NCI-H345 treated with DMSO at 0.1 percent for 48 hours (cell line): ENCODE measurements around the gene MCCC2.
"Not testable (repeated sequence)": the region's sequence is repeated elsewhere in the genome, so short reads cannot be mapped to it uniquely, and the experiment has no call there.

Experiments
- DNase-seq: peaks from one replicate; lab custom pipeline; 2025; ENCODE audit not compliant: unreplicated experiment; lab: John Stamatoyannopoulos, UW

MCCC2 gene

DNA sequence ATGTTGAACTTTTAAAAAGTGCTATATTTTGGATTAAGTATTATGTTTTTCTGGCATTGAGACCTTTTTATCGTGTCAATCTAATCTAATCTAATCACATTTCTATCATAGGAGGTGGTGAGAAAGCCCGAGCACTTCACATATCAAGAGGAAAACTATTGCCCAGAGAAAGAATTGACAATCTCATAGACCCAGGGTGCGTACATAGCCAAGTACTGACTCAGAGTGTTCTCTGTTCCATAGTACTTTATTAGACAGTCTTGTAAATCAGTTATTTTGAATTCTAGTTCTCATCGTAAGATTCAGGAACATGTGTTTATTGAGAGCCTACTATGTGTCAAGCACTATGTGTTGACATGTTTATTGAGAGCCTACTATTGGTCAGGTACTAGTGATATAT, 9.0 kb downstream of the MCCC2 start:
- no peak for DNase-seq

GRCh38 chr5:71597001-71597400, 9.9 kb downstream of the MCCC2 start:
- DNase-seq = no peak

GRCh38 chr5:71600783-71601182, 13.6 kb downstream of the MCCC2 start:
- DNase-seq = no peak

DNA sequence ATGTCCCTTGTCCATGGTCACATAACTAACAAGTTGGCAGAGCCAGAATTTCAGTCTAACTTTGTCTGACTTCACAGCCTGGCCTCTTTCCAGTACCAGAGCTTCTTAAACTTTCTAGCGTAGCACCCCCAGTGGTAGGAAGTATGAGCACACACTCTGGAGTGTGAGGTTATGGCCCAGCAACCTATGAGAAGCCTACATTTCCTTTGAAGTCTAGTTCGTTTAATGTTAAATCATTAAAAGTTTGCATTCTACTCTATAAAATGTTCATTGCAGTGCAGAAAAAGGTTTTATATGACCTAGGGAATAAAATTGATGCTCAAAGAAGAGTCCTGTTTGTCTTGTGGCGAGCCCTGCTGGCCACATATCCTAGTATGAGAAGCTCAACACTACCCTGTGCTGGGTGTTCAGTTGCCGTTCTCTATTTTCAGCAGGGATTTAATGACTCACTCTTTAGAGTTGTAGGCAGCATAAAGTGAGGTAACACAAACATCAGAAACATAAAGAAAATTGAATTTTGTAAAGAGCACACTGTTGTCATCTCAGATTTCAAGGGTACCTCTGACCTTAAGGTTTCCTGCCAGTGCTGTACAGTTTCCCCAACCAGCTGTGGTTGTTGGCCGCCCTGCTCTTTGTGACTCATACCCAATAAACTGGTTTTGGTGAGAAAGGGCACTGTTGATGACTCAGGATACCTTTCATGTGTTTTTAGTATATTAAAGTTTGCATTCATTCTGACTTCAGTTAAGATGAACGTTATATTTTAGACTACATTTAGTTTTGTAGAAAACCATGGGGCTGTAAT, 14.3 kb downstream of the MCCC2 start:
- no peak for DNase-seq

DNA sequence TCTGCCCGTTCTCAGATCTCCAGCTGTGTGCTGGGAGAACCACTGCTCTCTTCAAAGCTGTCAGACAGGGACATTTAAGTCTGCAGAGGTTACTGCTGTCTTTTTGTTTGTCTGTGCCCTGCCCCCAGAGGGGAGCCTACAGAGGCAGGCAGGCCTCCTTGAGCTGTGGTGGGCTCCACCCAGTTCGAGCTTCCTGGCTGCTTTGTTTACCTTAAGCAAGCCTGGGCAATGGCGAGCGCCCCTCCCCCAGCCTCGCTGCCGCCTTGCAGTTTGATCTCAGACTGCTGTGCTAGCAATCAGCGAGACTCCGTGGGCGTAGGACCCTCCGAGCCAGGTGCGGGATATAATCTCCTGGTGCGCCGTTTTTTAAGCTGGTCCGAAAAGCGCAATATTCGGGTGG, 22.8 kb downstream of the MCCC2 start:
- DNase-seq = not testable (repeated sequence)

GRCh38 chr5:71615809-71616208, 28.7 kb downstream of the MCCC2 start:
- no peak for DNase-seq

GRCh38 chr5:71620630-71621029, 33.5 kb downstream of the MCCC2 start:
- DNase-seq = no peak

- no peak for DNase-seq
Measured at GRCh38 chr5:71621268-71621667, 34.1 kb downstream of the MCCC2 start.

DNA sequence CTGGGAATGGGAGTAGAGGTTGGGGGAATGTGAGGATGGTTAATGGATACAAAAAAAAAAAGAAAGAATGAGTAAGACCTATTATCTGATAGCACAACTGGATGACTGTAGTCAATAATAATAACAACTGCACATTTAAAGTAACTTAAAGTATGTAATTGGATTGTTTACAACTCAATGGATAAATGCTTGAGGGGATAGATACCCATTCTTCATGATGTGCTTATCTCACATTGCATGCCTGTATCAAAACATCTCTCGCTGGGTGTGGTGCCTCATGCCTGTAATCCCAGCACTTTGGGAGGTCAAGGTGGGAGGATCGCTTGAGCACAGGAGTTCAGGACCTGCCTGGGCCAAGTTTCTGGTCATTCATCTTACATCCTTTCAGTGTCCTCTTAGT, 34.6 kb downstream of the MCCC2 start:
- no peak for DNase-seq

DNA sequence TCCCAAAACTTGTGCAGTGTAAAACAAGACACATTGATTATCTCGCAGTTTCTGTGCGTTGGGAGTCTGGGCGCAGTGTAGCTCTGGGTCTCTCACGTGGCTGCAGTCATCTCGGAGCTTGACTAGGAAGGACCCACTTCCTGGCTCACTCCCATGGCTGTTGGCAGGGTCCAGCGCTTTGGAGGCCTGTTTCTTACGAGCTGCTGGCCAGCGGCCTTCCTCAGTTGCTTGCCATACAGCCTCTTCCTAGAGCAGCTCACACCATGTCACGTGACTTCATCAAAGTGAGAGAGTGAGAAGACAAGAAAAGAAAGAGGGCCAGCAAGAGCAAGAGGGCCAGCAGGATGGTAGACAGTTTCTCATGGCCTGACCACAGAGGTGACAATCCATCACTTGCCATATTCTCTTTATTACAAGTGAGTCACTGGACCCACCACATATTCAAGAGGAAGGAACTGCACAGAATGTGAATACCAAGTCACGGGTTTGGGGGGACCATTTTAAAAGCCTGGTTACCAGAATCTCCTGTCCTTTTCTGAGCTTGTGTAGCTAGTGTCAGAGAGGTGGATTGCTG, 36.2 kb downstream of the MCCC2 start:
- no peak for DNase-seq

- no peak for DNase-seq
Measured at GRCh38 chr5:71629950-71630349, 42.8 kb downstream of the MCCC2 start.

DNA sequence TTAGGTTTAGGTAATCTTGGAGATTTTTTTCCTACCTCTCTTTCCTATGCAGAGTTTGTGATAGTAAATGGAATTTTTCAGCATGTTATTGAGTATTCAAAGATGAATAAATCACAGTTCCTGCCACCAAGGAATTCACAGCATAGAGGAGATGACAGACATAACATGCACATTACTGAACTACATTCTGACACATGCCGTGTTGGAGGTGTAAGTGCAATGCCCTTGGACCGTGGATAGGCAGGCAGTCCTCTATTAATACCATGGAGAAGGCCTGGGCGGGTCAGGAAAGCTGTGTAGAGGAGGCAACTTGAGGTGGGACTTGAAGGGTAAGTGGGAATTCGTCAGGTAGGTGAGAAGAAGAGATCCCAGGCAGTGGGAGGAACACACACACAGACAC, 43.9 kb downstream of the MCCC2 start:
- DNase-seq = no peak

- no peak for DNase-seq
Measured at GRCh38 chr5:71632168-71632567, 45.0 kb downstream of the MCCC2 start.

DNA sequence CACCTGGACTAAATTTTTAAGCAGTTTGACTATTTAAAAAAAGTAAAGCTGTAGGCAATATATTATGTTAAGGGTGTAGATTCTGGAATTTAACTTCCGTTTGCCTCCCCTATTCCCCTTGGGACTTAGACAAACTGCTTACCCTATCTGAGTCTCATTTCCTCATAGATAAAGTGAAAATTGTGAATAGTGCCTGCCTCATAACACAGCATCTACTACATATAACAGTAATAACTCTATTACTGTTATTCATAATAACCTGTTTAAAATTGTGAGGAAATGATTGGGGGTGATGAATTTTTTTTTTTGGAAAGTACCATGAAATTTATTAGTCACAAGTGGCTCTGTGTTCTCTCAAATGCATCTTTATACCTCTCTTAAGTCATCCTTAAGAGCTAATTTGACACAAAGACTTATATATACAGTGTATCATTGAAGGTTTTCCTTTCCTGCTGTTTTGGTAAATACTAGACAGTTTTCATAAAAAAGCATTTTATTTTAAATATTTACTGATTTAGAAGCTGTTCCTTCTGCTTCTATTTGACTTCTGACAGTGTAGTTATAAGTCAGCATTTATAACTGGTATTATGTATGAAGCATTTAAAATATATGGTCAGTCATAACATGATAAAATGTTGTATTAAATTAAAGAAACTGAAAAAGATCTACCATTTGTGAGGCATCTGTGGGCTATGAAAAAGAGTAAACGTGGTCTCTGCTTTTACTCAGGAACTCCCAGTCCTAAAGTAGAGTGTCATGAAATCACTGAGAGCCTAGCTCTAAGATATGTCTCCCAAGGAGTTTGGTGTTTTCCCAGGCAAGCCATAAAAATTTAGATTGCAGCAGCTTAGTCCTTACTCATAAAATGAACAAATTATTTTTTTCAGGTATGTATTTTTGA, 46.4 kb downstream of the MCCC2 start:
- DNase-seq = no peak

DNA sequence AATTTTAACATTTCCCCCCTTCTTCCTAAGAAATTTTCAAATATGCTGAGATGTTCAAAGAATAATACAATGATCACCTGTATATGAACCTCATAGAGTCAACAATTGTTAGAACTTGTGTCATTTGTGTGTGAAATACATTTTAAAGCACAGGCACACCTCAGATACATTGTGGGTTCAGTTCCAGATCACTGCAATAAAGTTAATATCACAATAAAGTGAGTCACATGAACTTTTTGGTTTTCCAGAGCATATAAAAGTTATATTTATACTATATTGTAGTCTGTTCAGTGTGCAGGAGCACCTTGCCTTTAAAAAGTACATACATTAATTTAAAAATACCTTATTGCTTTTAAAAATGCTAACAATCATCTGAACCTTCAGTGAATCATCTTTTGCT, 50.0 kb downstream of the MCCC2 start:
- DNase-seq = no peak

GRCh38 chr5:71640408-71640807, 53.3 kb downstream of the MCCC2 start:
- no peak for DNase-seq

DNA sequence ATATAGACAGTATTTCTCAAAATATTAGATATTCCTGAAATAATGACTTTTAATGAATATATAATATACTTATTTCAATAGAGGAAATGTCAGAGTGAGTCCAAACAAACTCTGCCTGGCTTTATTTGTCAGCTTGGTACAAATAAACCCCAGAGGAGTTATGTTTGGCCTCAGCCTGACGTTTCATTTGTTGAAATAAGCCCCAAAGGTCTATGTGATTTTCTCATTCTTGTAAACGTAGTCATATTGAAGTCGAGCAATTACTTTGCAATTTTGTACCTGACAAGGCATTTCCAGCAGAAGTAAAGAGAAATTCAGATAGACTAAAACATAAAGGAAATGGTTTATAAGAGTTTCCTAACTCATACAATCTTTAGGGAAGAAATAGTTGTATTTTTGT, 57.9 kb downstream of the MCCC2 start:
- DNase-seq = no peak

- DNase-seq = not testable (repeated sequence)
Measured at GRCh38 chr5:71650940-71651339, 63.8 kb downstream of the MCCC2 start.

- DNase-seq = no peak
Measured at GRCh38 chr5:71651579-71651978, 64.4 kb downstream of the MCCC2 start.

DNA sequence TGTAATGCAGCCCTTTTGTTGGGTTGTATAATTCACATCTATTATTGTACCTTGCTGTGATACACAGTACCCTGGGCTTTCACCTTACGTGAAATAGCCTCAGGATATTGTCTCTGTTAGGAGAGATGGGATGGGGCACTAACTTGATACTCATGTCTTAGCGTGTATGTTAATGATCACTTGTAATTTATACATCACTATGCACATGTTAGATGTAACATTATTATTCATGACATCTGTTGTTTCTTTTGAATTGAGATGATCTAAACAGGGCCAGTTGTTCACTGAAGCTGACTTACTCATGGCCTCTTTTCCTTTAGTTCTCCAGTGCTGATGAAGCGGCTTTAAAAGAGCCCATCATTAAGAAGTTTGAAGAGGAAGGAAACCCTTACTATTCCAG, 65.2 kb downstream of the MCCC2 start:
- no peak for DNase-seq

DNA sequence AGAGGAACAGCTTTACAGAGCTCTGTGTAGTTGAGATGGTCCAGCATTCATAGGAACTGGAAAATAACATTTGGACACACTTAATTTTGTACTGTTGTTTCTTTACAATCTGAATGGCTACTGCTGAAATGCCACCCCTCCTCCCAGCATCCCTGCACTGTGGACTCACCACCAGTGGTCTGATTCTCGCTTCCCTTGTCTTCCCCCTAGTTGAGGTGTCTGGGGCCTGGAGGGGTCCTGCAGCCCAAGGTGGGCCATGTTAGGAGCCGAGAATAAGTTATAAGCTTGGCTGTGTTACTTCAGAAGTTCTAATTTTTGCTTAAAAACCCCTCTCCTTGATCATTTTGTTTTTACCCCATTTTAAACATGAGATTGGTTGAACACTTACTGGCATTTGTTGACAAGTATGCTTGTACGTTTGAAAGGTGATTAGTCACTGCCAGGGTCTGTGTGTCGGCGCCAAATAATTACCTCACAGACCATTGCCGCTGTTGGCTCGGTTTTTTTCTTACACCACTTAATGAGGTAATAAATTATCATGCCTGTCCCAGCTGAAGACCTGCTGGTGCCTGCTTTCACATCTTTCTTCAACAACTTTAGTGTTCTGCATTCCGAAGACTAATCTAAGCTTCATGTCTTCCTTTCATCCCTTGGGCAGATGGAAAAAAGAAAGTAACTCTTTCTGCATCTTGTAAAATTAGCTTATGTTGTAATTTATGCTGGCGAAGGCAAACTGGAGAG, 65.8 kb downstream of the MCCC2 start:
- DNase-seq = no peak
